Measurements from ENCODE around the gene CCDC117. TPM values are rescaled to one million over a fixed set of nuclear protein-coding genes. Genes with fewer than 3 reads are reported as not detected.

Gene CCDC117
- polyA plus RNA-seq, 1 donor (not counting 4 experiments of a cell fraction or from before 2014, with no cell fraction given): 8.8 TPM

DNA sequence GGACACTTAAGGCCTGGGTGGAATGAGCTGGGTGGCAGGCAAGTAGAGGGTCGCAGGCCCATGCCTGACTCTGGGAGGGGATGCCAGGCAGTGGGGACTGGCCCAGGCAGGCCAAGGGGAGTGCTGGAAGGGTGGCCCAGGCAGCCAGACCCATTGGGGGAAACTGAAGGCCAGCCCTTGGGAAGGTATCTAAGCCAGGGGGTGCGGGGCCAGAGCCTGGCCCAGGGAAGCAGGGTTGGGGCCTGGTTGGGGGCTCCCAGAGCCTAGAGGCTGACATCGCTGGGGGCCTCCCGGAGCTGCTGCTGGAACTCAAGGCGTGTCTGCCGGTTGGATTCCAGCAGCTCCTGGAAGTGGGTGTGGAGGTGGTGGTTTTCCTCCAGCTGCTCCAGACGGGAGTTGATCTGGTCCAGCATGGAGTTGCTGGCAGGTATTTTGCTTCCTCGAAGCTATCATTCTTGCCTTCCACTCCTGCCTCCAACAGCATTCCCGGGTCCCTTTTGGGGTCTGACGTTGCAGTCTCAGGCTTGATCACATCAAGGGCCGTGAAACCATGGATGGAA is 63.2 kb downstream of the CCDC117 start:
- dilution Hi-C loops (cut with MboI; ENCODE audit: extremely low pct_ligation_motif_present, low sequenced_read_pairs): loop anchor here (10.0 kb wide), 1 partner anchor 169 kb away; no protein-coding TSS in a partner anchor
- no peaks in the 10 kb centered on the region for H3K9me1 ChIP-seq (ENCODE audit: control insufficient read depth, extremely low read depth, insufficient read depth, low read length)
- H3K36me3 ChIP-seq (ENCODE audit: control insufficient read depth in 2 of 2, extremely low read depth in 1 of 2, insufficient read depth in 2 of 2, low read length in 2 of 2): no peaks in the 10 kb centered on the region
- no peak overlapping the region for H3K9ac ChIP-seq (ENCODE audit: control insufficient read depth, extremely low read depth, insufficient read depth, low read length)
- H3K79me2 ChIP-seq (ENCODE audit: control insufficient read depth, insufficient read depth, low read length): no peaks in the 10 kb centered on the region
- no peak overlapping the region for H3K27ac ChIP-seq (ENCODE audit: control insufficient read depth, insufficient read depth, low read length)
- FAIRE-seq (no peak), DNase-seq (ENCODE audit: low read depth, low spot score) (no peak)
- H2AFZ ChIP-seq (ENCODE audit: control insufficient read depth, low read length): no peak overlapping the region
- H3K27me3 ChIP-seq (ENCODE audit: control insufficient read depth, extremely low read depth, insufficient read depth, low read length): no peaks in the 10 kb centered on the region
- TF ChIP-seq, protein P1, sequence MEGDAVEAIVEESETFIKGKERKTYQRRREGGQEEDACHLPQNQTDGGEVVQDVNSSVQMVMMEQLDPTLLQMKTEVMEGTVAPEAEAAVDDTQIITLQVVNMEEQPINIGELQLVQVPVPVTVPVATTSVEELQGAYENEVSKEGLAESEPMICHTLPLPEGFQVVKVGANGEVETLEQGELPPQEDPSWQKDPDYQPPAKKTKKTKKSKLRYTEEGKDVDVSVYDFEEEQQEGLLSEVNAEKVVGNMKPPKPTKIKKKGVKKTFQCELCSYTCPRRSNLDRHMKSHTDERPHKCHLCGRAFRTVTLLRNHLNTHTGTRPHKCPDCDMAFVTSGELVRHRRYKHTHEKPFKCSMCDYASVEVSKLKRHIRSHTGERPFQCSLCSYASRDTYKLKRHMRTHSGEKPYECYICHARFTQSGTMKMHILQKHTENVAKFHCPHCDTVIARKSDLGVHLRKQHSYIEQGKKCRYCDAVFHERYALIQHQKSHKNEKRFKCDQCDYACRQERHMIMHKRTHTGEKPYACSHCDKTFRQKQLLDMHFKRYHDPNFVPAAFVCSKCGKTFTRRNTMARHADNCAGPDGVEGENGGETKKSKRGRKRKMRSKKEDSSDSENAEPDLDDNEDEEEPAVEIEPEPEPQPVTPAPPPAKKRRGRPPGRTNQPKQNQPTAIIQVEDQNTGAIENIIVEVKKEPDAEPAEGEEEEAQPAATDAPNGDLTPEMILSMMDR (optimal IDR thresholded peaks at IDR 0.05 in 1 of 3, IDR thresholded peaks at IDR 0.05 in 1 of 3, conservative IDR thresholded peaks at IDR 0.05 in 1 of 3; ENCODE audit: extremely low read depth in 1 of 3, insufficient read depth in 2 of 3, low read length in 3 of 3): no peak
- no peak for TF ChIP-seq EZH2 (IDR thresholded peaks at IDR 0.05; ENCODE audit: low read length)
- no peak overlapping the region for H3K4me3 ChIP-seq (ENCODE audit: control insufficient read depth in 2 of 3, extremely low read depth in 1 of 3, insufficient read depth in 2 of 3, low read depth in 1 of 3, low read length in 3 of 3)
- H3K4me2 ChIP-seq (ENCODE audit: control insufficient read depth, extremely low read depth, insufficient read depth, low read depth, low read length): no peak overlapping the region
- H4K20me1 ChIP-seq (ENCODE audit: control insufficient read depth, extremely low read depth, insufficient read depth, low read length): no peaks in the 10 kb centered on the region
- H3K4me1 ChIP-seq (ENCODE audit: control insufficient read depth, extremely low read depth, insufficient read depth, low read length): no peaks in the 10 kb centered on the region
- no peaks in the 10 kb centered on the region for H3K9me3 ChIP-seq (ENCODE audit: control insufficient read depth, low read depth, low read length)

DNA sequence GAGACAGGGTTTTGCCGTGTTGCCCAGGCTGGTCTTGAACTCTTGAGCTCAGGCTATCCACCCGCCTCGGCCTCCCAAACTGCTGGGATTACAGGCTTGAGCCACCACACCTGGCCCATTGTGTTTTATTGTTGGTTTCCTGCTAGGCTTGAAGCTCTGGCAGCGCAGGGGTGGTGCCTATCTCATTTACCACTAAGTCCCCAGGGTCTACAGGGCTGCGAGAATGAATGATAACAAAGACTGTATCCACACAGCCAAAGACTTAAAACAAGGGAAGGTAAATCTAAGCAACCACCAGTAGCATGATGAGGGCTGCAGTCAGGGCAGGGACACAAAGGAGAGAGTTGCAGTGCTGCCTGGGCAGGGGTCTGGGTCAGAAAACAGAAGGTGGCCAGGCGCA is 65.1 kb downstream of the CCDC117 start:
- Histone ChIP-seq H2AFZ (ENCODE audit: control insufficient read depth, low read length) (no peak overlapping the region), H3K4me1 (ENCODE audit: control insufficient read depth, extremely low read depth, insufficient read depth, low read length) (no peaks in the 10 kb centered on the region), H3K27ac (ENCODE audit: control insufficient read depth, insufficient read depth, low read length) (no peak overlapping the region), H3K9me3 (ENCODE audit: control insufficient read depth, low read depth, low read length) (no peaks in the 10 kb centered on the region), H3K36me3 (ENCODE audit: control insufficient read depth in 2 of 2, extremely low read depth in 1 of 2, insufficient read depth in 2 of 2, low read length in 2 of 2) (no peaks in the 10 kb centered on the region), H3K9me1 (ENCODE audit: control insufficient read depth, extremely low read depth, insufficient read depth, low read length) (no peaks in the 10 kb centered on the region), H3K79me2 (ENCODE audit: control insufficient read depth, insufficient read depth, low read length) (no peaks in the 10 kb centered on the region), H3K4me2 (ENCODE audit: control insufficient read depth, extremely low read depth, insufficient read depth, low read depth, low read length) (no peak overlapping the region), H3K4me3 (ENCODE audit: control insufficient read depth in 2 of 3, extremely low read depth in 1 of 3, insufficient read depth in 2 of 3, low read depth in 1 of 3, low read length in 3 of 3) (no peak overlapping the region), H3K27me3 (ENCODE audit: control insufficient read depth, extremely low read depth, insufficient read depth, low read length) (no peaks in the 10 kb centered on the region), H3K9ac (ENCODE audit: control insufficient read depth, extremely low read depth, insufficient read depth, low read length) (no peak overlapping the region), H4K20me1 (ENCODE audit: control insufficient read depth, extremely low read depth, insufficient read depth, low read length) (no peaks in the 10 kb centered on the region)
- dilution Hi-C loops (cut with MboI; ENCODE audit: extremely low pct_ligation_motif_present, low sequenced_read_pairs): loop anchor here (10.0 kb wide), 1 partner anchor 167 kb away; no protein-coding TSS in a partner anchor
- TF ChIP-seq, protein P1 (optimal IDR thresholded peaks at IDR 0.05 in 1 of 3, IDR thresholded peaks at IDR 0.05 in 1 of 3, conservative IDR thresholded peaks at IDR 0.05 in 1 of 3; ENCODE audit: extremely low read depth in 1 of 3, insufficient read depth in 2 of 3, low read length in 3 of 3): no peak
- TF ChIP-seq EZH2 (IDR thresholded peaks at IDR 0.05; ENCODE audit: low read length): no peak
- FAIRE-seq (no peak), DNase-seq (ENCODE audit: low read depth, low spot score) (no peak)

Small RNA genes lying within 50 kb of the gene (small RNA-seq; reads per million reads assigned to genes)
- 0 reads per million in 3 experiments for gene Z93930.1 (ENCODE audit: insufficient read length in 3 of 3, low read depth in 3 of 3, low replicate concordance in 1 of 3)

Other genes with a start within 250 kb of the CCDC117 start
- gene TTC28, start 92.9 kb upstream of the CCDC117 start, polyA plus RNA-seq: 0.66 to 1.6 TPM (median 0.94 TPM) in 3 replicates
- 18.9 to 29.5 TPM (median 28.2 TPM) in 3 replicates for gene CHEK2, start 30.9 kb upstream of the CCDC117 start, polyA plus RNA-seq
- gene HSCB, start 30.7 kb upstream of the CCDC117 start, polyA plus RNA-seq: 8.9 to 13.8 TPM (median 12.5 TPM) in 3 replicates
- gene XBP1, start 27.9 kb downstream of the CCDC117 start, polyA plus RNA-seq: 65.2 to 88.7 TPM (median 71.9 TPM) in 3 replicates
- 2.1 to 4.0 TPM (median 2.6 TPM) in 3 replicates for gene ZNRF3, start 110.9 kb downstream of the CCDC117 start, polyA plus RNA-seq

All from keratinocyte (primary cell).